ENCODE results near the gene SRRM3.
"Not testable (repeated sequence)": the region's sequence is repeated elsewhere in the genome, so short reads cannot be mapped to it uniquely, and the experiment has no call there.

The SRRM3 gene

DNA sequence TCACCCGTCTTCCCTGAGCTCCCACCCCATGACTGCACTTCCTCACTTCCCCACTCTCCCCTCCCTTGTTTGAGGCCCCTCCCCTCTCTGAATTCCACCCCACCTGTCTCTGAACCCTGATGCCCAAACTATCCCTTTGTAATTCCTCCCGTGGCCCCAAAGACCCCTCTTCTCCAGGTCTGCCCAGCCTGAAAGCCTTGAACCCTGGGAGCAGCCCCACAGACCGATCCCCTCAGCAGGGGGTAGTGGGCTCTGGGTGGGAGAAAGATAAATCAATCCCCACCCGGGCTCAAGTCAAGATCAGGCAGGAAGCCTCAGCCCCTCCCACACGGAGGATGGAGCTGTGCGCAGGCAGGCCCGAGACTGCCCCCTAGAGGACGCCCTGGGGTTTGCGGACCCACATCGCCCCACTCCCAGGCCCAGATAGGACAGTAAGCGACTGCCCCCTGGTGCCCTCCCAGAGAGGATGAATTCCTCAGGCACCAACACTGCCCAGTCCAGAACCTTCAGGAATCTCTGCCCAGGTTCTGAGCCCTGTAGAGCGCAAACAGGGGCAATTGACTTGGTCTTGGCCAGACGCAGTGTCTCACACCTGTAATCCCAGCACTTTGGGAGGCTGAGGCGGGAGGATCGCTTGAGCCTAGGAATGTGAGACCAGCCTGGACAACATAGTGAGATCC lies 112.5 kb downstream of the SRRM3 start:
- H2AFZ ChIP-seq (ENCODE audit: low read length), result peak overlapping the region; percentile 89
- H3K4me3 ChIP-seq (ENCODE audit: low read length in 2 of 2), result no peak overlapping the region
- H3K9ac ChIP-seq (ENCODE audit: low read depth, low read length, poor library complexity), result no peak overlapping the region
- no peak overlapping the region for H3K14ac ChIP-seq (ENCODE audit: low read length)
- no peak overlapping the region for H2AK5ac ChIP-seq (ENCODE audit: low read depth, low read length)
- H2BK15ac ChIP-seq (ENCODE audit: low read length), result no peak overlapping the region
- no peak overlapping the region for H4K91ac ChIP-seq (ENCODE audit: low read depth, low read length, poor library complexity)
- H3K23ac ChIP-seq (ENCODE audit: low read depth, low read length, poor library complexity), result peak overlapping the region; percentile 81
- H4K8ac ChIP-seq (ENCODE audit: low read depth, low read length), result no peak overlapping the region
- peak; percentile 91 for DNase-seq (ENCODE audit: low spot score)
- no peak overlapping the region for H3K27ac ChIP-seq (replicated peaks; ENCODE audit: low read length)
- H3K4me2 ChIP-seq (ENCODE audit: insufficient read depth, low read length, poor library complexity, severe bottlenecking), result peak overlapping the region; percentile 42
- H3K79me1 ChIP-seq (ENCODE audit: low read depth, low read length), result peaks cover 3% of the 10 kb centered on the region
- H2BK5ac ChIP-seq (ENCODE audit: low read length), result no peak overlapping the region
- no peak overlapping the region for H2BK12ac ChIP-seq (ENCODE audit: low read length)
- no peak overlapping the region for H2BK120ac ChIP-seq (ENCODE audit: low read depth, low read length)
- no peaks in the 10 kb centered on the region for H3K27me3 ChIP-seq (ENCODE audit: control insufficient read depth in 3 of 3, insufficient read depth in 3 of 3, low read depth in 1 of 3, low read length in 3 of 3)
- H3K4ac ChIP-seq (ENCODE audit: low read length), result no peak overlapping the region
- H3K36me3 ChIP-seq (replicated peaks in 1 of 2; ENCODE audit: control insufficient read depth in 2 of 2, insufficient read depth in 2 of 2, low read length in 2 of 2), result no peaks in the 10 kb centered on the region
- peaks cover 12% of the 10 kb centered on the region in 2 donors for H3K4me1 ChIP-seq (ENCODE audit: control insufficient read depth in 2 of 2, insufficient read depth in 1 of 2, low read depth in 1 of 2, low read length in 2 of 2)
- peaks cover 0 to 2% of the 10 kb centered on the region in 2 donors for H3K9me3 ChIP-seq (replicated peaks in 1 of 2; ENCODE audit: control insufficient read depth in 2 of 2, insufficient read depth in 1 of 2, low read depth in 1 of 2, low read length in 2 of 2)
- WGBS, 2 donors (ENCODE audit: extremely low coverage in 2 of 2, insufficient read length in 2 of 2, insufficient replicate concordance in 1 of 2), result no CpG with 5 or more reads among the region's 15 CpGs
- peak overlapping the region; percentile 65 for H3K18ac ChIP-seq (ENCODE audit: low read length)

GRCh38 chr7:76314740-76315139 lies 113.0 kb downstream of the SRRM3 start:
- not testable (repeated sequence) for H2AFZ ChIP-seq (ENCODE audit: low read length); H2BK5ac ChIP-seq (ENCODE audit: low read length); H4K91ac ChIP-seq (ENCODE audit: low read depth, low read length, poor library complexity); H3K27me3 ChIP-seq (ENCODE audit: control insufficient read depth in 3 of 3, insufficient read depth in 3 of 3, low read depth in 1 of 3, low read length in 3 of 3); H2BK12ac ChIP-seq (ENCODE audit: low read length); H2BK15ac ChIP-seq (ENCODE audit: low read length); H3K9me3 ChIP-seq (replicated peaks in 1 of 2; ENCODE audit: control insufficient read depth in 2 of 2, insufficient read depth in 1 of 2, low read depth in 1 of 2, low read length in 2 of 2); H2BK120ac ChIP-seq (ENCODE audit: low read depth, low read length); H3K18ac ChIP-seq (ENCODE audit: low read length); H3K9ac ChIP-seq (ENCODE audit: low read depth, low read length, poor library complexity); H3K79me1 ChIP-seq (ENCODE audit: low read depth, low read length); H4K8ac ChIP-seq (ENCODE audit: low read depth, low read length); H3K14ac ChIP-seq (ENCODE audit: low read length); H3K4ac ChIP-seq (ENCODE audit: low read length); H3K23ac ChIP-seq (ENCODE audit: low read depth, low read length, poor library complexity); H3K36me3 ChIP-seq (replicated peaks in 1 of 2; ENCODE audit: control insufficient read depth in 2 of 2, insufficient read depth in 2 of 2, low read length in 2 of 2); H3K4me2 ChIP-seq (ENCODE audit: insufficient read depth, low read length, poor library complexity, severe bottlenecking); DNase-seq (ENCODE audit: low spot score); H3K27ac ChIP-seq (replicated peaks; ENCODE audit: low read length); H2AK5ac ChIP-seq (ENCODE audit: low read depth, low read length); H3K4me3 ChIP-seq (ENCODE audit: low read length in 2 of 2)
- no CpG with 5 or more reads among the region's 6 CpGs for WGBS, 2 donors (ENCODE audit: extremely low coverage in 2 of 2, insufficient read length in 2 of 2, insufficient replicate concordance in 1 of 2)
- peaks cover 12 to 14% of the 10 kb centered on the region in 2 donors for H3K4me1 ChIP-seq (ENCODE audit: control insufficient read depth in 2 of 2, insufficient read depth in 1 of 2, low read depth in 1 of 2, low read length in 2 of 2)

DNA sequence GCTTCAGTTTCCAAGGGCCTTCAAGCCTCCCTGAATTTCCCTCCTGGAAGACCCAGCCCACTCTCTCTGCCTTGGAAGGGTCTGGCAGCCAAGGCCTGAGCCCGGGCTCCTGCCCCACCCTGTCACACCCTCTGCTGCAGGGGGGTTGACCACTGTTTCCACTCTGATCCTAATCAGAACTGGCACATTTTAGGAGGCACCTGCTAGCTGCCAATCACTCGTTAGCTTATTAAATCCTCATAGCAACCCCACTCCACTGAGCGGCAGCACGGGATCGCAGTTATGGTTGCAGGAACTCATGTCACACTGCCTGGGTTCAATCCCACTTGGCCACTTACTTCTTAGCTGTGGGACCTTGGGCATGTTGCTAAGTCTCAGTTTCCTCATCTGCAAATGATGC lies 113.7 kb downstream of the SRRM3 start:
- Histone ChIP-seq H3K27me3 (ENCODE audit: control insufficient read depth in 3 of 3, insufficient read depth in 3 of 3, low read depth in 1 of 3, low read length in 3 of 3) (no peaks in the 10 kb centered on the region), H3K9ac (ENCODE audit: low read depth, low read length, poor library complexity) (no peak overlapping the region), H2BK120ac (ENCODE audit: low read depth, low read length) (no peak overlapping the region), H3K4me3 (ENCODE audit: low read length in 2 of 2) (no peak overlapping the region), H2AK5ac (ENCODE audit: low read depth, low read length) (peak overlapping the region; percentile 64), H3K79me1 (ENCODE audit: low read depth, low read length) (no peaks in the 10 kb centered on the region), H3K36me3 (replicated peaks in 1 of 2; ENCODE audit: control insufficient read depth in 2 of 2, insufficient read depth in 2 of 2, low read length in 2 of 2) (no peaks in the 10 kb centered on the region), H3K4me2 (ENCODE audit: insufficient read depth, low read length, poor library complexity, severe bottlenecking) (no peak overlapping the region), H3K9me3 (replicated peaks in 1 of 2; ENCODE audit: control insufficient read depth in 2 of 2, insufficient read depth in 1 of 2, low read depth in 1 of 2, low read length in 2 of 2) (no peaks in the 10 kb centered on the region), H3K14ac (ENCODE audit: low read length) (no peak overlapping the region), H3K18ac (ENCODE audit: low read length) (no peak overlapping the region), H2BK12ac (ENCODE audit: low read length) (peak overlapping the region; percentile 79), H3K27ac (replicated peaks; ENCODE audit: low read length) (no peak overlapping the region), H2BK15ac (ENCODE audit: low read length) (peak overlapping the region; percentile 95), H3K4me1 (ENCODE audit: control insufficient read depth in 2 of 2, insufficient read depth in 1 of 2, low read depth in 1 of 2, low read length in 2 of 2) (peaks cover 12 to 14% of the 10 kb centered on the region in 2 donors), H2BK5ac (ENCODE audit: low read length) (no peak overlapping the region), H2AFZ (ENCODE audit: low read length) (peak overlapping the region; percentile 19), H4K8ac (ENCODE audit: low read depth, low read length) (no peak overlapping the region), H3K4ac (ENCODE audit: low read length) (no peak overlapping the region), H4K91ac (ENCODE audit: low read depth, low read length, poor library complexity) (no peak overlapping the region), H3K23ac (ENCODE audit: low read depth, low read length, poor library complexity) (no peak overlapping the region)
- no CpG with 5 or more reads among the region's 5 CpGs for WGBS, 2 donors (ENCODE audit: extremely low coverage in 2 of 2, insufficient read length in 2 of 2, insufficient replicate concordance in 1 of 2)
- DNase-seq (ENCODE audit: low spot score), result no peak

GRCh38 chr7:76316984-76317781 lies 115.5 kb downstream of the SRRM3 start:
- peak overlapping the region; percentile 93 for H3K27ac ChIP-seq (replicated peaks; ENCODE audit: low read length)
- no peak for DNase-seq (ENCODE audit: low spot score)
- no CpG with 5 or more reads among the region's 14 CpGs for WGBS, 2 donors (ENCODE audit: extremely low coverage in 2 of 2, insufficient read length in 2 of 2, insufficient replicate concordance in 1 of 2)
- peak overlapping the region; percentile 69 for H3K23ac ChIP-seq (ENCODE audit: low read depth, low read length, poor library complexity)
- peak overlapping the region; percentile 91 for H3K4ac ChIP-seq (ENCODE audit: low read length)
- H2BK15ac ChIP-seq (ENCODE audit: low read length), result peak overlapping the region; percentile 32
- H4K8ac ChIP-seq (ENCODE audit: low read depth, low read length), result no peak overlapping the region
- H2AFZ ChIP-seq (ENCODE audit: low read length), result peak overlapping the region; percentile 91
- H3K4me2 ChIP-seq (ENCODE audit: insufficient read depth, low read length, poor library complexity, severe bottlenecking), result peak overlapping the region; percentile 34
- peak overlapping the region; percentile 92 for H2AK5ac ChIP-seq (ENCODE audit: low read depth, low read length)
- no peaks in the 10 kb centered on the region for H3K27me3 ChIP-seq (ENCODE audit: control insufficient read depth in 3 of 3, insufficient read depth in 3 of 3, low read depth in 1 of 3, low read length in 3 of 3)
- no peaks in the 10 kb centered on the region for H3K9me3 ChIP-seq (replicated peaks in 1 of 2; ENCODE audit: control insufficient read depth in 2 of 2, insufficient read depth in 1 of 2, low read depth in 1 of 2, low read length in 2 of 2)
- H3K36me3 ChIP-seq (replicated peaks in 1 of 2; ENCODE audit: control insufficient read depth in 2 of 2, insufficient read depth in 2 of 2, low read length in 2 of 2), result peaks cover 0 to 12% of the 10 kb centered on the region in 2 donors
- H2BK12ac ChIP-seq (ENCODE audit: low read length), result peak overlapping the region; percentile 48
- H3K14ac ChIP-seq (ENCODE audit: low read length), result peak overlapping the region; percentile 49
- peak overlapping the region; percentile 31 to 76 for H3K4me3 ChIP-seq (ENCODE audit: low read length in 2 of 2)
- H3K4me1 ChIP-seq (ENCODE audit: control insufficient read depth in 2 of 2, insufficient read depth in 1 of 2, low read depth in 1 of 2, low read length in 2 of 2), result peaks cover 8 to 14% of the 10 kb centered on the region in 2 donors
- H3K18ac ChIP-seq (ENCODE audit: low read length), result peak overlapping the region; percentile 93
- H2BK120ac ChIP-seq (ENCODE audit: low read depth, low read length), result no peak overlapping the region
- H4K91ac ChIP-seq (ENCODE audit: low read depth, low read length, poor library complexity), result peak overlapping the region; percentile 86
- no peaks in the 10 kb centered on the region for H3K79me1 ChIP-seq (ENCODE audit: low read depth, low read length)
- peak overlapping the region; percentile 62 for H2BK5ac ChIP-seq (ENCODE audit: low read length)
- H3K9ac ChIP-seq (ENCODE audit: low read depth, low read length, poor library complexity), result peak overlapping the region; percentile 56
